GM08714 (cell line): Measurements from ENCODE around the gene TASP1.

Experiments
- H3K4me3 ChIP-seq: fragments of 200-500 bp; sonication (Bioruptor generic); 2 replicates; pipeline ENCODE4 v1.5.1; 2014; ENCODE audit warnings: mild to moderate bottlenecking, low read length, inconsistent platforms
- ZNF274 ChIP-seq: IDR thresholded peaks from 2 replicates; pipeline ENCODE4 v1.6.1; 2012; ENCODE audit warnings: mild to moderate bottlenecking, low read depth, low read length

TASP1 gene

DNA sequence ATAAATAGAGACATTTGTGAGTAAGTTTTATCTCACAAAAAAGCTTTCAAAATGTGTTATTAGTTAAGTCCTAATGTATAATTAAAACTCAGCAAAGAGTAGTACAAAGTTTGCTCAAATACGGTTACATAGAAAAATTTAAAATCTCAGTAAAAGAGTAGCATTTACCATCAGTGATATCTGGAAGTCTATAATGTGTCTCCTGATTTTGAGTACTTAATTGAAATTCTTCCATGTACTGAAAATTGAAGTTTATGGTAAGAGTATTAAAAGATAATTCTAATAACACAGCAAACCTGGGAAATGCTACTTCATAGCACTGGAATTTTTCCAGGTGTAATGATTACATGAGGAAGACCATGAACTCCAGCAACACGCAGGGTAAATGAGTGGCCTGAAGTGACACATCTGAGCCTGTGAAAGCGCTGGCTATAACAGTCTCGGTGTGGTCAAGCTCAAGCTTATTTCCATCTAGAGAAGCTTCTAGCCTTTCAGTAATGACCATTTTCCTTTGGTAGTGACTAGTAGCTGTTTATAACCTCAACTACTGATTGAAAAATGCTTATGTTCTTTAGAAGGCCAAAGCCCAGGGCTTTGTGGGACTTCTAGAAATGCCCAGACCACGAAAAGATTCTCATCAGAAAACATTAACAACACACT, 214.4 kb downstream of the TASP1 start:
- H3K4me3 ChIP-seq, result no peak overlapping the region
- no peak for TF ChIP-seq ZNF274

DNA sequence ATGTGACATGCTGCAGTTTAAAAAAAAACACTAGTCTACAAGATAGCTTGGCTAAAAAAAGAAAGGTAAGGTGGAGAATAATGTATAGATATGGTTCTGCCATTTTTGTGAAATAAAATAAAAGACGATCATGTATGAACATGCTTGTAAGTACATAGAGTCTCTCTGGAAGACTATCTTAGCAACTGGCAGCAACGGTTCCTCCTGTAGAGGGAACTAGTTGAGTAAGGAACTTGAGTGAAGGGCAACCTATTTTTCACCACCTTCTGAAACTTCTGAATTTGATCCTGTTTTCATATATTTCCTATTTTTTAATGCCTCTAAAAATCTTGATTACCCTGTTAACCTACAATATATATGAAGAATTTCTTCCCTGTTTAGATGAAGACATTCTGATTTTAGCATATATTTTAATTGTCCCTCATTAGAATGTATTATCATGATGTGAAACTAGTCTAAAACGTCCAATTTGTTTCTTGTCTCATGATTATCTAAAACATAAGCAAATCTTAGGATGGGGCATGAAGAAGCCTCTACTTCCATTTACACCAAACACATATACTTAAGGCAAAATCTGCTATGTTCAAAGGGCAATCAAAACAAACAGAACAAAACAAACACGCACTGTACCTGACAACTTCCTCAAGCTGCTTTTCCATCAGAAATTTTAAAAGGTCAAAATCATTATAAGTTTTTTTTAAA, 215.1 kb downstream of the TASP1 start:
- no peak overlapping the region for H3K4me3 ChIP-seq

DNA sequence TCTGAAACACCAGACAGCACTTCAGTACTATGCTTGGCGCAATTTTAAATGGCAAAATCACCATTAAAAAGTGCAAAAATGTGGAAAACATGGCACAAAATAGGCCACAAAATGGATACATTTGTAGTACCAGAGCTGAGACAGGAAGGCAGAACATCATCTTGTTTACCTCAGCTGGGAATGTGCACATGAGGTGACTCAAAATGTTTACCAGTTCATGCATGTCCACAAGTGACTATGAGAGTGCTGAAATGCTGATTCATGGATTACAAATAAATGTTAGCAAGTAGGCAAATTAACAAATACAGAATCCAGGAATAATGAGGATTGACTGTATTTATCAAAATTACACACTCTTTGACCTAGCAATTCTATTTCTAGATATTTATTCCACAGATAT, 216.1 kb downstream of the TASP1 start:
- H3K4me3 ChIP-seq, result no peak overlapping the region
- TF ChIP-seq ZNF274, result no peak

More for the DNA sequence above, 215.1 kb downstream of the TASP1 start:
- no peak for TF ChIP-seq ZNF274

DNA sequence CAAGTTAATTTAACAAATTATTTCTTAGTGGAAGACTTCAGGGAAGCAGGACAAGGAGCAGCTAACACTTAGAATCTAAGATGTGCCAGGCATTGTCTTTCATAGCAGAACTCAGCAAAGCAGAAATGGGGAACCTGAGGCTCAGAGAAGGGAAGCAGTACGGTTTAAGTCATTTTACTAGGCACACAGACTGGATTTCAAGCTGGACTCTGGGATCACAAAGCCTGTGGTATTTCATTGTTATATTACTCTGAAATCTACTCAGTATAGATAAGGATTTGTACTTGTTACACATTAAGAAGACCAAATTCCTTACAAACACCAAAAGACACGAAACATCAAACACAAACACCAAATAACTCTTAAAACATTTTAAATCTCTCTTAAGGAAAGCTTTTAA, 218.1 kb downstream of the TASP1 start:
- no peak for TF ChIP-seq ZNF274
- no peak overlapping the region for H3K4me3 ChIP-seq

DNA sequence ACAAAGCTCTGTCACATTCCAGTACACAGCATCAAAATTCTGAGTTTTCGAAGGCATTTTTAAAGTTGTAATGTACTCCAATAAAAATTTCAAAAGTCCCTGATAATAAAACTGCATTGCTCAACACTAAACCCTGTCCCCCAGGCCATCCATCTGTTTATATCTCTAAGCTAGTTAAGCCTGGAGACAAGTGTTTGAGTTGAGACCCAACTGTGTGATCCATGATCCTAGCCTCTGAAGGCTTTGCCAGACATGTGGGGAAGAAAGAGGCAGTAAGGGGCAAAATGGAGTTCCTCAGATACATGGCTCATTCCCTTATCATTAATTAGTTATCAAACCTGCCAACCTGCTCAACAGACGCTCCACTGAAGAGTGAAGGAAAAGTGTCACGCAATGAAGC, 219.3 kb downstream of the TASP1 start:
- H3K4me3 ChIP-seq, result no peak overlapping the region
- TF ChIP-seq ZNF274, result no peak

DNA sequence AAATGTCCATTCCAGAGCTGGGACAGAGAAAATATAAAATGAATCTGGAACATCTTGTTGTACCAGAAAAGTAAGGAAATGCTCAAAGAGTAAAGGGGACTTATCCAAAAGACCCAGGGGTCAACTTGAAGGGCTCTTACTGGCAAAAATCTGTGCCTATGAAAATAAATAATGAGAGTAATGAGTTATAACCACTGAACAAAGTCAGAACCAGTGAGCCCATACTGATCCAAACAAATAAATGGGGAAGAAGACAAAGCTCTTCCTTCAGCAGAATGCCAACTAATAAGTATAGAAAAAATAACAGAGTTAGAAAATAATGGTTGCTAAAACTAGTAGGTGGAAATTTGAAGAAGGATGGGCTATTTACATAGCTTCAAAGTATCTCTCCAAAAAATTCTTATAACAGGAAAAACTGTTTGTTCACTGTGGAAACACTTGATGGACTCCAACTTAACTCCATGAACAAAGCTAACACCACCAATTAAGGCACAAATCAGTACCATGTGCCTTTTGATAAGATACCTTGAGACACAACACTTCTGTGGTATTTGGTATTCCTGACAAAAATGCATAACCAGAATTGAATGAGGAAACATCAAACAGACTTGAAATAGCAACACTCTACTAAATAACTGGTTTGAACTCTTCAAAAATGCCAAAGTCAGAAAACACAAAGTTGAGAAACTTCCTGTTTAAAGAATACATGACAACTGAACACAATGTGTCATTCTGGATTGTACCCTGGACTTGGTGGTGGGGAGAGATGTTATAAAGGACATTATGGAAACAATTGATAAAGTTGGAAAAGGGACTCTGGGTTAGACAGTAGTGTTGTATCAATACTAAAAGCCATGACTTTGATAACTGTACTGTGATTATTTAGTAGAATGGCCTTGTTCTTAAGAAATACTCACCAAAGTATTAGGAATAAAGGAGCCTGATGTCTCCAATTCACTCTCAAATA, 220.2 kb downstream of the TASP1 start:
- TF ChIP-seq ZNF274, result no peak
- H3K4me3 ChIP-seq, result no peak overlapping the region

DNA sequence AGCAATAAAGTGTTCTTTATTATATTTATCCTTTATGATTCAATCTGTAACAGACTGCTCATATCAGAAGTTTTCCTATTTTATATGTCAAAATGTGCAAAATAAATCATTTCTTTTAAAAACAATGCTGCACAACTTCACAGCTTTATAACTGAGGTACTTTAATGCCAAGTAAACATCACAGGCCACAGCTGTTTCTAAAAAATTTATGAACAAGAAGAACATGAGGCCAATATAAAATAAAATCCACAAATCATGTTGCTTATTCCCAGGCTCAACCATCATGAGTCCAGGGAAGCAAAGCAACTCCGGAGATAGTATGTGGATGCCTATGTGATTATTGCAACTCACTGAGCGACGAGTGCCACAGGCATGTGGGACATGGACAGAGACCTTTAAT, 222.2 kb downstream of the TASP1 start:
- TF ChIP-seq ZNF274, result no peak
- no peak overlapping the region for H3K4me3 ChIP-seq

DNA sequence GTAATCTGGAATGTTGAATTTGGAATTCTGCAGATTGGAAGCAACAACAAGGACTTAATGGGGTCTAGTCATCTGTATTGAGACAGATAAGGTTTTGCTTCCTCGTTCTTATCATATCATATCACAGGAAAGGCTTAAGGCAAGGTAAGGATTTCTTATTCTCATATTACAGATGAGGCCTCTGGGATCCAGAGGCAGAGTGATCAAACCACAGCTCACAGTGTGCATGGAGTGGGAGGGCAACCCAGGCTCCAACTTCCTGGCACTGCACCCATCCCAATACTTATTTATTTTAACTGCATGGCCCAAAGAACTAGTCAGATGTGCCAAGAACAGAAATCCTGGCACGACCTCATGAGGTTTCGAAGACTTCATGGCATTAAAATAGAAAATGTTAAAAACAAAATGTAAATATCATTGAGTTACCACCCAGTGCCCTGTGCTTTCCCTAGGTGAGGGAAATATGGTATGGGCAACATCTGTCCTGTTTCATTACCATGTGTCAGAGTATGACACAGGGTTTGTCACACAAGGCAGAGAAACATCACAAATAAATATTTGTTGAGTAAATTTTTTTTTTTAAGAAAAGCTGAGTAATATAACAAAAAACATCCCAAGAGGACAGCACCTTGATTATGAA, 225.8 kb downstream of the TASP1 start:
- H3K4me3 ChIP-seq, result no peak overlapping the region

DNA sequence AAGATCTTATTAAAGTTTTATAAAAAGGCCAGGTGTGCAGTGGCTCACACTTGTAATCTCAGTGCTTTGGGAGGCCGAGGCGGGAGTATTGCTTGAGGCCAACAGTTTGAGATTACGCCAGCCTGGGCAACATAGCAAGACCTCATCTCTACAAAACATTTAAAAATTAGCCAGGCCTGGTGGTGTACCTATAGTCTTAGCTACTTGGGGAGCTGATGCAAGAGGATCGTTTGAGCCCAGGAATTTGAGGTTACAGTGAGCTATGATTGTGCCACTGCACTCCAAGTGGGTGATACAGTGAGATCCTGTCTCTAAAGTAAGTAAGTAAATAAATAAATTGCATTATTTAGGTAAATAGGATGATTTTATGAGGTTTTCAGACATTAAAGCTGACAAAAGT, 234.4 kb downstream of the TASP1 start:
- TF ChIP-seq ZNF274, result no peak
- no peak overlapping the region for H3K4me3 ChIP-seq

More for the DNA sequence above, 225.8 kb downstream of the TASP1 start:
- no peak for TF ChIP-seq ZNF274

DNA sequence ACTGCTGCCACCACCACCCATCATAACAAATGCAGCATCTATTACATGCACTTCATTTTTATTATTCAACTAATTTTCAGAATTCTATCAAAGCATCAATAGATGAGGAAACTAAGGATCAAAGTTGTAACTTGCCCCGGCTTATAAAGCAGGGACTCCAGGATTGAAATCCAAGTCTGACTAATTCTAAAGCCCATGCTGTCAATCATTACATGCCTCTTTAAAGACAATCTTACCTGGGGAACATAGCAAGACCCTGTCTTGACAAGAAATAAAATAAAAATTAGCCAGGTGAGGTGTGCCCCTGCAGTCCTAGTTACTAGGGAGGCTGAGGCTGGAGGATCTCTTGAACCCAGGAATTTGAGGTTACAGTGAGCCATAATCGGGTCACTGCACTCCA, 235.3 kb downstream of the TASP1 start:
- no peak overlapping the region for H3K4me3 ChIP-seq
- TF ChIP-seq ZNF274, result no peak

DNA sequence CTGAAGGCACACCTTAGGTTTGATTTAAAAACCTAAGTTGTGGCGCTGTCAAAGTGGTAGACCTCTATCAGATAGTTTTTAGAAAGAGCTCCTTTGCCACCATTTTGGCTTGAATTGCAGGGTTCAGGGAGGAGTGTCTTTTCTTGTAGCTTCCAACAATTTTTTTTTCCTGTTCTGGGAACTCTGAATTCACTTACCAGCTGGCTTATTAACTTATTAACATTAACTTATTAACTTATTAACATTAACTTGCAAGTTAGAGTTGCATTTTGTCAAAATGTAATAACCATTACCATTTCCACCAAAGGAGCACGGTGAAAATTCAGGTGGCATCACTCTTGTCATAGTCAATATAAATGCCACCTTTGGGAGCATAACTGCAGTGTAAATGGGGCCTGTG, 235.7 kb downstream of the TASP1 start:
- TF ChIP-seq ZNF274, result no peak
- H3K4me3 ChIP-seq, result no peak overlapping the region

DNA sequence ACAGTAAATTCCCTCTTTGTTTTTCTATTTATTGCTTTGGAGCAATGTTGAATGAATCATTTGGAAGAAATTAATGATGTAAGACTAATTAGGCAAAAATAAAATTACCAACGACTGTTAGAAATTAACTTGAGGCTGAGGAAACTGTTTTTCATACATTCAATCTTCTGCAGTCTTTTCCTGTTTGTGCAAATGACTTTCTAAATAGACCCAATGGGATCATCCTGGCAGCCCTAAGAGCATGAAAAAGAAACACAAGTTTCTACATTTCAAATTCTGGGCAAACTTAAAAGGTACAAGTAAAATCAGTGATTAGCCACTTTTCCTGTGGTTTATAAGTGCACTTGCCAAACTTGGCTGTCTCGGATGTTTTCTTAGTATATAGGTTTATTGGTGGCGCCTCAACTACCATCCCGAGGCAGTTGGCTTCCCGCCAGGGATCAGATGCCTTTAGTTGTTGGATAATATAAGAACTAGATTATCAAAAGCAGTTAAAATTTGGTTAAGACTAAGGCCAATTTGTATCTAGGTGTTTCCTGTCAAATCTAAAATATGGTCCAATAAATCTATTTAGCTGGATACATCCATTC, 236.5 kb downstream of the TASP1 start:
- TF ChIP-seq ZNF274, result no peak
- H3K4me3 ChIP-seq, result no peak overlapping the region

DNA sequence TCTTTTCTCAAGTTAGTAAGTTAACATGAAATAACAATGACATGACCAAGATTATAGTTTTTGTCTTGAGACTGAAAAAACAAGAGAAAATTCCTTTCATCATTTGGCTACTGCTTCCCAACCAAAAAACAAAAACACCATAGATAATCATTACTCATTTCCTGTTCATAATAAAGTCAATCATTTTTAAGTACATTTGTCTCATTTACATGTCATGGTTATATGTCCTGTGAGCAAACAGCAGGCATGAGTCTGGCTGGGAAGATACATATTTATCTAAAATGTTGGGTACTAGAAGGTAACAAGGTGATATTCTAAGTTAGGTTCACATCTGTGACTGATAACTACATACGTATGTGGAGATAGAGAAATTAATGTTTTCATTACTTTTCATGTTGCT, 237.1 kb downstream of the TASP1 start:
- TF ChIP-seq ZNF274, result no peak
- H3K4me3 ChIP-seq, result no peak overlapping the region

DNA sequence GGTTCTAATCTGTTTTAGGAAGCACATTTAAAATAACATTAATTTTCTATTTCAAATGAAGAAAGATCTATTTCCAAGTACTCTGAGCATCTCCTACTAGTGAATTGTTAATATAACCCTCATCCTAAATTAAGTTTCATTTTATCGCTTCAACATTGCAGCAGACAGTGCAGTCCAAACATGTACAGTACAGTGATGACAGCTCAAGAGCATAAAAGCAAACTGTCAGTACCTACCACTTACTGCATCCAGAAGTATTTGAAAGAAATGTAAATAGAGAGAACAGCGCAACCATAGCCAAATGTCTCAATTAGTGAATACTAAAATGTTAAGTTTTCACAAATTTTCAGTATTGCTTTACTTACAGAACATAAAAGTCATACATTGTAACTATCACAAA, 238.3 kb downstream of the TASP1 start:
- H3K4me3 ChIP-seq, result no peak overlapping the region
- no peak for TF ChIP-seq ZNF274
